KMS-11 (cell line): ENCODE data around the gene DGUOK.

Experiments
- H2AFZ ChIP-seq: fragments of 200-600 bp; sonication (generic); 2 replicates; pipeline ENCODE4 v1.6.1; 2016; ENCODE audit warnings: antibody characterized with exemption, mixed run types, low read depth
- H3K27ac ChIP-seq: fragments of 200-600 bp; sonication (generic); 2 replicates; pipeline ENCODE4 v1.6.1; 2016; ENCODE audit warnings: mild to moderate bottlenecking, mixed run types
- H3K27me3 ChIP-seq: fragments of 200-600 bp; sonication (generic); 2 replicates; pipeline ENCODE4 v1.6.1; 2017; ENCODE audit warnings: mild to moderate bottlenecking, low read depth, mixed run types, moderate library complexity; ENCODE audit not compliant: insufficient read depth
- H3K36me3 ChIP-seq: fragments of 200-600 bp; sonication (generic); 2 replicates; pipeline ENCODE4 v1.6.1; 2017; ENCODE audit warnings: mild to moderate bottlenecking, mixed run types; ENCODE audit not compliant: insufficient read depth
- H3K4me1 ChIP-seq: fragments of 200-600 bp; sonication (generic); 2 replicates; pipeline ENCODE4 v1.6.1; 2016; ENCODE audit warnings: mild to moderate bottlenecking, low read depth, mixed run types; ENCODE audit not compliant: poor library complexity, severe bottlenecking
- H3K4me2 ChIP-seq: fragments of 200-600 bp; sonication (generic); 2 replicates; pipeline ENCODE4 v1.7.0; 2016; ENCODE audit warnings: mild to moderate bottlenecking, mixed run types
- H3K4me3 ChIP-seq: fragments of 200-600 bp; sonication (generic); IDR thresholded peaks from 2 replicates; pipeline ENCODE4 v1.6.1; 2017; ENCODE audit warnings: low read depth, low read length, mixed read lengths; ENCODE audit not compliant: insufficient read depth
- H3K79me2 ChIP-seq: fragments of 200-600 bp; sonication (generic); 2 replicates; pipeline ENCODE4 v1.6.1; 2016; ENCODE audit warnings: low read depth, mixed run types; ENCODE audit not compliant: insufficient read depth
- H3K9ac ChIP-seq: fragments of 200-600 bp; sonication (generic); 2 replicates; pipeline ENCODE4 v1.6.1; 2016; ENCODE audit warnings: mild to moderate bottlenecking, mixed run types
- H4K20me1 ChIP-seq: fragments of 200-600 bp; sonication (generic); 2 replicates; pipeline ENCODE4 v1.6.1; 2016; ENCODE audit warnings: mild to moderate bottlenecking, mixed run types; ENCODE audit not compliant: insufficient read depth
- TF ChIP-seq, protein P1 (sequence below): fragments of 200-600 bp; sonication (generic); conservative IDR thresholded peaks from 2 replicates; pipeline ENCODE4 v1.6.1; 2017; ENCODE audit warnings: low read depth, mild to moderate bottlenecking, antibody characterized with exemption, low read length, moderate library complexity, mixed read lengths

DGUOK gene

DNA sequence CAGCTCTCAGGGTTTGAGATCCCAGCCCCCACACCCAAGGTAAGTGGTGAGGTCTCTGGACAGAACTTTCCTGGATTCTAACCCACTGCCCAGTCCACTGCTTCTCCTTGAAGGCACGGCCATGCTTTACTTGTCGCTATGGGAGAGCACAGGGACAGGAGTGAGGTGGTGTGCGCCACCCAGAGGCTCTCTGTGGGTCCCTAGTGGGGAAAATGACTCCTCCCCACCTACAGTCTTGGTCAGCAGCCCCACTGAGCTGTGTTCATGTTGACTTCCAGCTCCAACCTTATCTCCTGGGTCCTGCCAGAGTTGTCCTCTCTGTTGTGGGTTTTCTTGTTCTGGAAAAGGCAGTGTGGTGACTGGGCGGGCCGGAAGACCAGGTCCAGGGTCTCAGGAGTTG lies 69.1 kb downstream of the DGUOK start:
- peaks cover 22% of the 10 kb centered on the region; the same call in 1 of the 2 replicates for H4K20me1 ChIP-seq
- H3K27ac ChIP-seq = no peak overlapping the region
- no peak overlapping the region for H3K4me2 ChIP-seq
- no peak overlapping the region for H3K4me3 ChIP-seq
- H2AFZ ChIP-seq = no peak overlapping the region
- TF ChIP-seq, protein P1, sequence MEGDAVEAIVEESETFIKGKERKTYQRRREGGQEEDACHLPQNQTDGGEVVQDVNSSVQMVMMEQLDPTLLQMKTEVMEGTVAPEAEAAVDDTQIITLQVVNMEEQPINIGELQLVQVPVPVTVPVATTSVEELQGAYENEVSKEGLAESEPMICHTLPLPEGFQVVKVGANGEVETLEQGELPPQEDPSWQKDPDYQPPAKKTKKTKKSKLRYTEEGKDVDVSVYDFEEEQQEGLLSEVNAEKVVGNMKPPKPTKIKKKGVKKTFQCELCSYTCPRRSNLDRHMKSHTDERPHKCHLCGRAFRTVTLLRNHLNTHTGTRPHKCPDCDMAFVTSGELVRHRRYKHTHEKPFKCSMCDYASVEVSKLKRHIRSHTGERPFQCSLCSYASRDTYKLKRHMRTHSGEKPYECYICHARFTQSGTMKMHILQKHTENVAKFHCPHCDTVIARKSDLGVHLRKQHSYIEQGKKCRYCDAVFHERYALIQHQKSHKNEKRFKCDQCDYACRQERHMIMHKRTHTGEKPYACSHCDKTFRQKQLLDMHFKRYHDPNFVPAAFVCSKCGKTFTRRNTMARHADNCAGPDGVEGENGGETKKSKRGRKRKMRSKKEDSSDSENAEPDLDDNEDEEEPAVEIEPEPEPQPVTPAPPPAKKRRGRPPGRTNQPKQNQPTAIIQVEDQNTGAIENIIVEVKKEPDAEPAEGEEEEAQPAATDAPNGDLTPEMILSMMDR = no peak
- H3K4me1 ChIP-seq = peaks cover 5% of the 10 kb centered on the region
- H3K36me3 ChIP-seq = no peaks in the 10 kb centered on the region
- H3K27me3 ChIP-seq = no peaks in the 10 kb centered on the region
- H3K79me2 ChIP-seq = peaks cover 77% of the 10 kb centered on the region; the same call in 1 of the 2 replicates
- no peak overlapping the region for H3K9ac ChIP-seq

DNA sequence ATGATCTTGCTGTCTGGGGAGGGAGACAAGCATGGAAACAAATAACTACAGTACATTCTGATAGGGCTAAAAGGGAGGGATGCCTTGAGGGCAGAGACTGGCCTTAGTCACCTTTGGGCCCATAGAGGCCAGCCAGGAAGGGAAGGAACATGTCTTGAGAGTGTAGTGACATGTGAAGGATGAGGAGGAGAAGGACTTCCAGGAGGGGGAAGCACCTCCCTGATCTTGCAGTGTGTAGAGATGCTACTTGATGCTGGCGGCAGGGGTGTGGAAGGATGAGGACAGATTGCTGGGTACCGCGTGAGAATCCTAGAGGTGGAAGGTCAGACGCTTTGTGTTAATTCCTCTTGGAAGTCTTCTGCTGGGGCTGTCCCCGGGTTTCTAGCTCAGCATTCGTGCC lies 71.1 kb downstream of the DGUOK start:
- TF ChIP-seq, protein P1 = no peak
- no peak overlapping the region for H3K4me2 ChIP-seq
- peaks cover 36% of the 10 kb centered on the region for H4K20me1 ChIP-seq
- H3K4me1 ChIP-seq = peaks cover 18% of the 10 kb centered on the region
- no peak overlapping the region for H3K27ac ChIP-seq
- peaks cover 64% of the 10 kb centered on the region; the same call in 1 of the 2 replicates for H3K79me2 ChIP-seq
- no peaks in the 10 kb centered on the region for H3K27me3 ChIP-seq
- H2AFZ ChIP-seq = no peak overlapping the region
- H3K36me3 ChIP-seq = no peaks in the 10 kb centered on the region
- no peak overlapping the region for H3K9ac ChIP-seq
- H3K4me3 ChIP-seq = no peak overlapping the region

DNA sequence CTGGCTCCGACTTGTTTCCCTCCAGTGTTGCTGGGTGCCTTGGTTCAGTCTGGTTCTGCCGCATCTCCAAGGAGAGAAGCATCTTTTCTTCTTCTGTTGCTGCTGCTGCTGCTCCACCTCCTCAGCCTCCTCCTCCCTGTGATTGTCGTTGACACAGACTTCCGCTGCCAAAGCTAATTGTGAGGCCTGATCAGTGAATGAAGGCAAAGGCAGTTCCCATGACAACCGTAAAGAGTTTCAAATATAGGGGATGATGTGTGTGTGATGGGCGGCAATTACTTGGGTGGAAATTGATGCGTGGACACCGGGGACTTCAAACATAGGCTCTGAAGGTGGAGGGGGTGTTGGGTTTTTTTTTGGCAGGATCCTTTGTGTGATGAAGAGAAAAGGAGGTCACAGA lies 71.8 kb downstream of the DGUOK start:
- H3K4me1 ChIP-seq = peaks cover 22% of the 10 kb centered on the region
- H3K4me2 ChIP-seq = no peak overlapping the region
- peaks cover 40% of the 10 kb centered on the region for H4K20me1 ChIP-seq
- no peak overlapping the region for H3K9ac ChIP-seq
- no peak overlapping the region for H2AFZ ChIP-seq
- peaks cover 57% of the 10 kb centered on the region; the same call in 1 of the 2 replicates for H3K79me2 ChIP-seq
- no peaks in the 10 kb centered on the region for H3K27me3 ChIP-seq
- H3K4me3 ChIP-seq = no peak overlapping the region
- TF ChIP-seq, protein P1 = no peak
- no peak overlapping the region for H3K27ac ChIP-seq
- H3K36me3 ChIP-seq = no peaks in the 10 kb centered on the region

DNA sequence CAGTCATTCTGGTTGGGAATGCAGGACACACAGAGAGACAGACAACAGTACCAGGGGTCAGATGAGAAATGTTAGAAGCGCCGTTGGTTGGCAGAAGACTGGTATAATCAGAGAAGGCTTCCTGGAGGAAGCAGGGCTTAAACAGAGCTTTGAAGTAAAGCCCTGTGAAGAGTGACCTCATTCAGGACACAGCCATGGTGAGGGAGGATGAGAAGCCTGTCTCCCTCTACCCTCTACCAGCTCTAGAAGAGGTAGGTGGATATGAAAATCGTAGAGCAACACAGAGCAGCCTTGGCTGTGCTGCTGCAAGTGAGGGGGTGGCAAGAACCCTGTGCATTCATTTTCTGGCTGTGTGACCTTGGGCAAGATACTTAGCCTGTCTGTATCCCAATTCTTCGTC lies 72.3 kb downstream of the DGUOK start:
- Histone ChIP-seq H3K4me1 (peaks cover 25% of the 10 kb centered on the region), H3K79me2 (peaks cover 53% of the 10 kb centered on the region; the same call in 1 of the 2 replicates), H3K4me2 (no peak overlapping the region)

More for the DNA sequence above, 72.3 kb downstream of the DGUOK start:
- TF ChIP-seq, protein P1 = no peak
- Histone ChIP-seq H3K27me3 (no peaks in the 10 kb centered on the region), H3K4me3 (no peak overlapping the region), H2AFZ (no peak overlapping the region), H4K20me1 (peaks cover 40% of the 10 kb centered on the region), H3K27ac (no peak overlapping the region), H3K36me3 (no peaks in the 10 kb centered on the region), H3K9ac (no peak overlapping the region)
